Body of pancreas (tissue), 4 donors: ENCODE results near the gene CAPSL.

Experiments
- CTCF ChIP-seq, 7 experiments: fragments of 450-650 bp in 4 of 7; fragments of 200-600 bp in 3 of 7; sonication (generic) in 3 of 7; IDR thresholded peaks; one replicate each; pipeline ENCODE4 v1.5.1; 2016 to 2019; ENCODE audit warnings: antibody characterized with exemption in 7 of 7
- POLR2A ChIP-seq, 3 donors: fragments of 450-650 bp; IDR thresholded peaks; one replicate each; pipeline ENCODE4 v1.6.1; 2016; ENCODE audit warnings: antibody characterized with exemption in 3 of 3, mild to moderate bottlenecking in 2 of 3

GRCh38 chr5:35887321-35888100, 50.9 kb downstream of the CAPSL start:
- TF ChIP-seq POLR2A (IDR thresholded peaks at IDR 0.05) (no peak), CTCF (IDR thresholded peaks at IDR 0.05) (no peak)
